GM12874 (cell line): ENCODE data around the gene ATN1.

Source experiments
- CTCF ChIP-seq: IDR thresholded peaks from 2 replicates; pipeline ENCODE4 v1.5.1; 2011; ENCODE audit warnings: low read depth, mild to moderate bottlenecking, control low read depth, low read length, moderate library complexity; ENCODE audit not compliant: insufficient read depth

ATN1 gene

GRCh38 chr12:6937481-6938352, 10.0 kb downstream of the ATN1 start:
- peak; percentile 96 for TF ChIP-seq CTCF

DNA sequence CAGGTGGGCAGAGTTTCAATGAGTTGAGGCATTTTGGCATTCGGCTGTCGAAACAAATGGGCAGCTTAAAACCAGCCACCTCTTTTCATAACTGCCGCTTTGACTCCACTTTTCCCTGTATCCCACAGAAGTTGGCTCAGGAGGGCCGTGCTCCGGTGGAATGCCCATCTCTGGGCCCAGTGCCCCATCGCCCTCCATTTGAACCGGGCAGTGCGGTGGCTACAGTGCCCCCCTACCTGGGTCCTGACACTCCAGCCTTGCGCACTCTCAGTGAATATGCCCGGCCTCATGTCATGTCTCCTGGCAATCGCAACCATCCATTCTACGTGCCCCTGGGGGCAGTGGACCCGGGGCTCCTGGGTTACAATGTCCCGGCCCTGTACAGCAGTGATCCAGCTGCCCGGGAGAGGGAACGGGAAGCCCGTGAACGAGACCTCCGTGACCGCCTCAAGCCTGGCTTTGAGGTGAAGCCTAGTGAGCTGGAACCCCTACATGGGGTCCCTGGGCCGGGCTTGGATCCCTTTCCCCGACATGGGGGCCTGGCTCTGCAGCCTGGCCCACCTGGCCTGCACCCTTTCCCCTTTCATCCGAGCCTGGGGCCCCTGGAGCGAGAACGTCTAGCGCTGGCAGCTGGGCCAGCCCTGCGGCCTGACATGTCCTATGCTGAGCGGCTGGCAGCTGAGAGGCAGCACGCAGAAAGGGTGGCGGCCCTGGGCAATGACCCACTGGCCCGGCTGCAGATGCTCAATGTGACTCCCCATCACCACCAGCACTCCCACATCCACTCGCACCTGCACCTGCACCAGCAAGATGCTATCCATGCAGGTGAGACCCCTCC, 10.8 kb downstream of the ATN1 start:
- no peak for TF ChIP-seq CTCF

- no peak for TF ChIP-seq CTCF
Measured at GRCh38 chr12:6939191-6939540, 11.4 kb downstream of the ATN1 start.

DNA sequence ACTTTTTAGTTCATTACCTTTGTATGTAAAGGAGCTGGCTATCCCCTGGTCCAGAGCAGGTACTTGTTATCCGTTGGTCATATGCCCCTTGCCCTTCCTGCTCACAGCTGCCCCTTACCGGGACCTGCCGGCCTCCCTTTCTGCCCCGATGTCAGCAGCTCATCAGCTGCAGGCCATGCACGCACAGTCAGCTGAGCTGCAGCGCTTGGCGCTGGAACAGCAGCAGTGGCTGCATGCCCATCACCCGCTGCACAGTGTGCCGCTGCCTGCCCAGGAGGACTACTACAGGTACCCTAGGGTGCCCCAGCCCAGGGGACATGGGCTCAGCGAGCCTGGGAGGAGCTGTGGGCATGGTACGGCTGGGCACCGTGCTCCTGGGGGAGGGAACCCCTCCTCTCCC, 13.5 kb downstream of the ATN1 start:
- TF ChIP-seq CTCF: no peak

DNA sequence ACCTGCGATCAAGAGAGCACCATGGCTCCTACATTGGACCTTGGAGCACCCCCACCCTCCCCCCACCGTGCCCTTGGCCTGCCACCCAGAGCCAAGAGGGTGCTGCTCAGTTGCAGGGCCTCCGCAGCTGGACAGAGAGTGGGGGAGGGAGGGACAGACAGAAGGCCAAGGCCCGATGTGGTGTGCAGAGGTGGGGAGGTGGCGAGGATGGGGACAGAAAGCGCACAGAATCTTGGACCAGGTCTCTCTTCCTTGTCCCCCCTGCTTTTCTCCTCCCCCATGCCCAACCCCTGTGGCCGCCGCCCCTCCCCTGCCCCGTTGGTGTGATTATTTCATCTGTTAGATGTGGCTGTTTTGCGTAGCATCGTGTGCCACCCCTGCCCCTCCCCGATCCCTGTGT, 14.0 kb downstream of the ATN1 start:
- no peak for TF ChIP-seq CTCF

- TF ChIP-seq CTCF: no peak
Measured at GRCh38 chr12:6942331-6942665, 14.5 kb downstream of the ATN1 start.

DNA sequence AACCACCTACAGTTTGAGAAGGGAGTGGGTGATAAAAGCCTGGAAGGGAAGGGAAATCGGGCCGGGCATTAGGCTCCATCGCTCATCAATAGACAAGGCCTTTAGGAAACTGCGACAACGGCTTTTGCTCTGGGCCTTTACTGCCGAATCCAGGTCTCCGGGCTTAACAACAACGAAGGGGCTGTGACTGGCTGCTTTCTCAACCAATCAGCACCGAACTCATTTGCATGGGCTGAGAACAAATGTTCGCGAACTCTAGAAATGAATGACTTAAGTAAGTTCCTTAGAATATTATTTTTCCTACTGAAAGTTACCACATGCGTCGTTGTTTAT, 15.6 kb downstream of the ATN1 start:
- no peak for TF ChIP-seq CTCF
